ENCODE results near the gene SEPTIN10.

- no peak for TF ChIP-seq EZH2 (IDR thresholded peaks at IDR 0.05)
- TF ChIP-seq POLR2AphosphoS5 (IDR thresholded peaks at IDR 0.05; ENCODE audit: borderline replicate concordance, low read depth, low read length), result no peak
- TF ChIP-seq FOXP2 (optimal IDR thresholded peaks at IDR 0.05; ENCODE audit: control extremely low read depth, extremely low read length, insufficient read depth), result no peak
Measured at GRCh38 chr2:109526442-109526970, 87.3 kb downstream of the SEPTIN10 start.
